HepG2 (cell line): ENCODE results near the gene TOMM7. TPM values are rescaled to one million over a fixed set of nuclear protein-coding genes. Genes with fewer than 3 reads are reported as not detected.
"Not testable (repeated sequence)": the region's sequence is repeated elsewhere in the genome, so short reads cannot be mapped to it uniquely, and the experiment has no call there.

ENCODE experiments used
- ATAC-seq: fragments of 200-7000 bp; cut with Tn5 transposase; 3 replicates; pipeline ENCODE4 v1.9.1; 2020; ENCODE audit warnings: mild to moderate bottlenecking, moderate library complexity
- BruUV-seq: library from RNA; stranded (reverse); fragments of 400-500 nt; replicated peaks from 2 replicates; lab custom pipeline; 2021; lab: Mats Ljungman, UMichigan
- CTCF ChIA-PET: fragments of 300-600 bp; formaldehyde crosslinking; extraction: SDS; loops from one replicate; lab custom pipeline; 2021; ENCODE audit warnings: low total read pairs, inconsistent platforms, low intra/inter-chr PET ratio; lab: Yijun Ruan, JAX
- POLR2A ChIA-PET: fragments of 350-600 bp; sonication (Branson Sonifier 250); formaldehyde crosslinking; loops from one replicate; lab custom pipeline; 2020; ENCODE audit warnings: antibody characterized with exemption, inconsistent platforms; lab: Yijun Ruan, JAX
- DNase-seq: peaks from one replicate; pipeline ENCODE4 v3.0.0-alpha.2; 2015; ENCODE audit warnings: low spot score
- FAIRE-seq: peaks from 3 replicates; lab custom pipeline; 2011; peaks lifted over from hg19 to GRCh38; lab: Jason Lieb, UNC
- H2AFZ ChIP-seq: one replicate; pipeline ENCODE4 v1.6.1; 2011; ENCODE audit warnings: low read length, inconsistent platforms
- H3K27ac ChIP-seq: fragments of 300-600 bp; 3 replicates; pipeline ENCODE4 v1.8.0; 2011; ENCODE audit warnings: mixed run types, mild to moderate bottlenecking, mixed read lengths, low read length, inconsistent platforms; ENCODE audit not compliant: insufficient read depth; ENCODE audit errors: extremely low read length
- H3K27me3 ChIP-seq, 2 experiments: fragments of 200-600 bp in 1 of 2; 2 replicates in 1 of 2; 3 replicates in 1 of 2; pipeline versions ENCODE4 v1.6.0 to v1.8.0; 2011; ENCODE audit warnings: low read length in 2 of 2, mild to moderate bottlenecking in 2 of 2, moderate library complexity in 2 of 2, inconsistent platforms in 1 of 2; ENCODE audit not compliant: insufficient read depth in 2 of 2, control insufficient read depth in 1 of 2
- H3K36me3 ChIP-seq, 2 experiments: fragments of 200-600 bp in 1 of 2; replicated peaks in 1 of 2; 2 replicates in 1 of 2; 3 replicates in 1 of 2; pipeline versions ENCODE4 v1.5.1 to v1.8.0; 2011; ENCODE audit warnings: low read length in 2 of 2, inconsistent platforms in 1 of 2; ENCODE audit not compliant: insufficient read depth in 2 of 2, control insufficient read depth in 1 of 2
- H3K4me1 ChIP-seq: 2 replicates; pipeline ENCODE4 v1.5.1; 2012; ENCODE audit warnings: low read length, inconsistent platforms; ENCODE audit not compliant: insufficient read depth
- H3K4me2 ChIP-seq: 2 replicates; pipeline ENCODE4 v1.6.0; 2011; ENCODE audit warnings: low read depth, low read length, inconsistent platforms
- H3K4me3 ChIP-seq, 3 experiments: fragments of 200-600 bp in 1 of 3; sonication (generic), shearing (Covaris generic) in 1 of 3; replicated peaks in 1 of 3; 2 replicates each; pipeline ENCODE4 v1.5.1; 2011 to 2016; ENCODE audit warnings: low read length in 3 of 3, inconsistent platforms in 2 of 3, low read depth in 2 of 3, mild to moderate bottlenecking in 2 of 3, control low read depth in 1 of 3, mixed read lengths in 1 of 3; ENCODE audit not compliant: insufficient read depth in 1 of 3
- H3K79me2 ChIP-seq: one replicate; pipeline ENCODE4 v1.6.1; 2011; ENCODE audit warnings: low read length, inconsistent platforms; ENCODE audit not compliant: insufficient read depth
- H3K9ac ChIP-seq: 2 replicates; pipeline ENCODE4 v1.6.0; 2011; ENCODE audit warnings: mild to moderate bottlenecking, low read depth, low read length, inconsistent platforms; ENCODE audit not compliant: insufficient read depth
- H3K9me3 ChIP-seq: 2 replicates; pipeline ENCODE4 v1.5.1; 2012; ENCODE audit warnings: mild to moderate bottlenecking, low read length
- H4K20me1 ChIP-seq: 2 replicates; pipeline ENCODE4 v1.6.0; 2011; ENCODE audit warnings: inconsistent platforms, mild to moderate bottlenecking, low read length, moderate library complexity; ENCODE audit not compliant: insufficient read depth
- ATF1 ChIP-seq: IDR thresholded peaks from 2 replicates; pipeline ENCODE4 v1.6.1; 2016; ENCODE audit warnings: mild to moderate bottlenecking, control low read depth
- CCDC6 ChIP-seq: sonication (generic); formaldehyde crosslinking; IDR thresholded peaks from 2 replicates; pipeline ENCODE4 v1.8.1; 2022; ENCODE audit warnings: mild to moderate bottlenecking, missing genetic modification reagents, moderate library complexity
- HNF1B ChIP-seq: sonication (generic); formaldehyde crosslinking; IDR thresholded peaks from 2 replicates; pipeline ENCODE4 v1.5.1; 2020; ENCODE audit warnings: mild to moderate bottlenecking, moderate library complexity, missing genetic modification reagents
- ISX ChIP-seq: sonication (generic); formaldehyde crosslinking; conservative IDR thresholded peaks from 2 replicates; pipeline ENCODE4 v1.5.0; 2020; ENCODE audit warnings: missing genetic modification reagents
- KDM3A ChIP-seq: IDR thresholded peaks from 2 replicates; pipeline ENCODE4 v1.6.1; 2018; ENCODE audit warnings: low read depth, missing compliant biosample characterization
- MAF1 ChIP-seq: sonication (generic); formaldehyde crosslinking; IDR thresholded peaks from 2 replicates; pipeline ENCODE4 v1.5.0; 2020; ENCODE audit warnings: missing genetic modification reagents, borderline replicate concordance
- MXD1 ChIP-seq: sonication (generic); formaldehyde crosslinking; IDR thresholded peaks from 2 replicates; pipeline ENCODE4 v1.4.0; 2020; ENCODE audit warnings: mild to moderate bottlenecking, missing genetic modification reagents
- NAIF1 ChIP-seq: sonication (generic); formaldehyde crosslinking; IDR thresholded peaks from 2 replicates; pipeline ENCODE4 v1.5.0; 2020; ENCODE audit warnings: mild to moderate bottlenecking, missing genetic modification reagents, borderline replicate concordance
- RAD21 ChIP-seq: fragments of 450-650 bp; formaldehyde crosslinking; IDR thresholded peaks from 2 replicates; pipeline ENCODE4 v1.5.0; 2020; ENCODE audit warnings: mild to moderate bottlenecking
- RFX5 ChIP-seq: IDR thresholded peaks from 2 replicates; pipeline ENCODE4 v1.6.1; 2011; ENCODE audit warnings: low read depth, low read length, improper control_type of control experiment
- RFXAP ChIP-seq: sonication (generic); formaldehyde crosslinking; IDR thresholded peaks from 2 replicates; pipeline ENCODE4 v1.4.0; 2020; ENCODE audit warnings: missing genetic modification reagents, borderline replicate concordance
- TAF15 ChIP-seq: fragments of 200-400 bp; formaldehyde crosslinking; IDR thresholded peaks from one replicate; pipeline ENCODE4 v1.6.1; 2018; ENCODE audit warnings: mild to moderate bottlenecking, low read depth, low read length; ENCODE audit not compliant: poor library complexity, severe bottlenecking
- TBX3 ChIP-seq: fragments of 450-650 bp; IDR thresholded peaks from 2 replicates; pipeline ENCODE4 v1.6.1; 2017; ENCODE audit warnings: antibody characterized with exemption, mild to moderate bottlenecking, inconsistent platforms, borderline replicate concordance
- YEATS4 ChIP-seq: sonication (generic); formaldehyde crosslinking; IDR thresholded peaks from 2 replicates; pipeline ENCODE4 v1.4.0; 2020; ENCODE audit warnings: missing genetic modification reagents, borderline replicate concordance
- ZNF335 ChIP-seq: sonication (generic); formaldehyde crosslinking; IDR thresholded peaks from 2 replicates; pipeline ENCODE4 v1.4.0; 2020; ENCODE audit warnings: missing genetic modification reagents
- ZNF768 ChIP-seq: sonication (generic); formaldehyde crosslinking; IDR thresholded peaks from 2 replicates; pipeline ENCODE4 v1.4.0; 2020; ENCODE audit warnings: missing genetic modification reagents
- WGBS: methylation state at CpG from one replicate; pipeline ENCODE4 v1.1.6; 2017; ENCODE audit warnings: low lambda C conversion rate; 5-methylcytosine and 5-hydroxymethylcytosine counted together
- in situ Hi-C: cut with HindIII; loops from 2 replicates; pipeline ENCODE4 v1.10.0; 2017; ENCODE audit warnings: low pct_unique_long_range_greater_than_20kb; ENCODE audit not compliant: extremely low pct_ligation_motif_present
- intact Hi-C: fragments of 100-400 bp; cut with micrococcal nuclease; formaldehyde crosslinking; loops from one replicate; pipeline ENCODE4 v1.10.0; 2022; ENCODE audit not compliant: unreplicated experiment
- polyA plus RNA-seq, 8 experiments: library from polyadenylated mRNA; depleted of rRNA in 3 of 8; stranded (reverse) in 7 of 8; unstranded in 1 of 8; fragments of >200 nt; fragmentation: Illumina TruSeq in 4 of 8; extraction: Trizol in 4 of 8; gene quantifications; 2 replicates each; pipeline versions ENCODE4 v1.2.1 to v1.2.3, GENCODE V29; 2011 to 2016; ENCODE audit warnings: low read depth in 4 of 8, missing spikeins in 1 of 8, mixed read lengths in 1 of 8; ENCODE audit not compliant: insufficient read depth in 1 of 8
- total RNA-seq, 5 experiments: library from RNA; depleted of rRNA; stranded (reverse); fragments of >200 nt; fragmentation: Illumina TruSeq; extraction: Trizol; gene quantifications; 2 replicates each; pipeline ENCODE4 v1.2.3, GENCODE V29; 2016; ENCODE audit warnings: low read depth in 1 of 5

The TOMM7 gene
- total and polyA plus RNA-seq, 2 of the 13 experiments (the other 11 are each of a cell fraction or from before 2014, with no cell fraction given) = 251 to 369 TPM

- CTCF ChIA-PET = no interaction called here
- no peak overlapping the region for H3K4me2 ChIP-seq
- H3K27ac ChIP-seq = no peak overlapping the region
- H3K9me3 ChIP-seq = no peaks in the 10 kb centered on the region
- no peak for TF ChIP-seq YEATS4 (CRISPR knock-in tag)
- TF ChIP-seq ZNF768 (CRISPR knock-in tag) = no peak
- no peak for TF ChIP-seq RFX5
- TF ChIP-seq HNF1B (CRISPR knock-in tag) = no peak
- TF ChIP-seq KDM3A (CRISPR knock-in tag) = no peak
- TF ChIP-seq MXD1 (CRISPR knock-in tag) = no peak
- no peak for TF ChIP-seq ISX (CRISPR knock-in tag)
- TF ChIP-seq ZNF335 (CRISPR knock-in tag) = no peak
- no peak for TF ChIP-seq RFXAP
- TF ChIP-seq TAF15 = no peak
- no peak for TF ChIP-seq RAD21 (CRISPR knock-in tag)
- TF ChIP-seq NAIF1 (CRISPR knock-in tag) = no peak
- no peak for TF ChIP-seq CCDC6 (CRISPR knock-in tag)
- no peak for TF ChIP-seq TBX3
- no peak for TF ChIP-seq ATF1
- TF ChIP-seq MAF1 (CRISPR knock-in tag) = no peak
- H4K20me1 ChIP-seq = no peaks in the 10 kb centered on the region
- in situ Hi-C loops (no loop called here), intact Hi-C loops (loop anchor here (5.0 kb wide), 1 partner anchor 54 kb away; the partner anchor contains the start of gene IL6)
- H3K27me3 ChIP-seq = no peaks in the 10 kb centered on the region
- FAIRE-seq (no peak), ATAC-seq (no peak), DNase-seq (no peak)
- no peak overlapping the region for H3K4me3 ChIP-seq
- POLR2A ChIA-PET = no interaction called here
- 65% methylated on average over 4 of the region's 5 CpGs for WGBS
- no peaks in the 10 kb centered on the region for H3K36me3 ChIP-seq
- no peaks in the 10 kb centered on the region for H3K79me2 ChIP-seq
- peaks cover 42% of the 10 kb centered on the region for H3K4me1 ChIP-seq
- no TSS peak for BruUV-seq
- H2AFZ ChIP-seq = no peak overlapping the region
- H3K9ac ChIP-seq = no peak overlapping the region
Measured at GRCh38 chr7:22781230-22781711, 41.4 kb downstream of the TOMM7 start.

GRCh38 chr7:22779730-22780323 lies 42.8 kb downstream of the TOMM7 start:
- intact Hi-C loops = loop anchor here (5.0 kb wide), 1 partner anchor 53 kb away; the partner anchor contains the start of gene IL6
- H3K27me3 ChIP-seq, H3K79me2 ChIP-seq, DNase-seq, H3K9ac ChIP-seq, H3K36me3 ChIP-seq, FAIRE-seq, H3K4me3 ChIP-seq, H2AFZ ChIP-seq, BruUV-seq, H3K27ac ChIP-seq, H3K4me2 ChIP-seq, H4K20me1 ChIP-seq, H3K9me3 ChIP-seq, POLR2A ChIA-PET, in situ Hi-C loops, ATAC-seq, CTCF ChIA-PET: not testable (repeated sequence)
- H3K4me1 ChIP-seq = peaks cover 28% of the 10 kb centered on the region
- 33% methylated on average over 4 of the region's 4 CpGs for WGBS
